ENCODE measurements around the gene ANGPTL8. TPM values are rescaled to one million over a fixed set of nuclear protein-coding genes. Genes with fewer than 3 reads are reported as not detected.

The ANGPTL8 gene
- total and polyA plus RNA-seq, 2 of the 4 experiments (the other 2 are of a cell fraction), result not detected

DNA sequence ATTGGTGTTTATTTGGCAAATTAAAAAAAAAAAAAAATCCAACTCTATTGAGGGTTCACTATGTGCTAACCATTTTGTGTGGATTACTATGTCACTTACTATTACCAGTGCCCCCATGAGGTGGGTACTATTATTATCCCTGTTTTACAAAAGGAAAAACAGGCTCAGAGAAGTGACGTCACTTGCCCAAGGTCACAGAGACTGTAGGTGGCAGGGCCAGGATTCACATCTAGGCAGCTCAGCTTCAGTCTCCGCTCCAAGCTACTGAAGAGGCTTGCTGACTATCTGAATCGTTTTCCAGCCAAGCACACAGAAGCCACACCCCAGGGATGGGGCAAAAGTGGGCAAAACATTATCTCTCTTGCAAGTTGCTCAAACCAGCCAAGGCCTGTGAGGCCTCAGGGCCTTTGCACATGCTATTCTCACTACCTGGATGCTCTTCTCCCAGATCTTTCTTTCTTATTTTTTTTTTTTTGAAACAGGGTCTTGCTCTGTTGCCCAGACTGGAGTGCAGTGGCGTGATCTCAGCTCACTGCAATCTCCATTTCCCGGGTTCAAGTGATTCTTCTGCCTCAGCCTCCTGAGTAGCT is 4.8 kb upstream of the ANGPTL8 start:
- Histone ChIP-seq H3K56ac (ENCODE audit: extremely low read depth, insufficient read depth, low read length) (no peak overlapping the region), H3K14ac (replicated peaks; ENCODE audit: low read depth, low read length) (no peak overlapping the region), H3K9me1 (ENCODE audit: insufficient read depth, low read length) (0 out of 2 replicates have a peak, but pooled peaks cover 5% of the 10 kb centered on the region), H3K79me1 (ENCODE audit: low read depth in 1 of 2, low read length in 2 of 2) (no peaks in the 10 kb centered on the region), H2BK120ac (ENCODE audit: low read depth, low read length) (no peak overlapping the region), H3K36me3 (ENCODE audit: control insufficient read depth, insufficient read depth, low read length) (peaks cover 33% of the 10 kb centered on the region), H2AK9ac (replicated peaks; ENCODE audit: low read depth, low read length, poor library complexity) (no peak overlapping the region), H2BK20ac (ENCODE audit: low read depth, low read length) (no peak overlapping the region), H3K9me3 (ENCODE audit: control insufficient read depth, insufficient read depth, low read length) (no peaks in the 10 kb centered on the region), H3K18ac (ENCODE audit: low read depth, low read length) (no peak overlapping the region), H3K4me3 (ENCODE audit: insufficient read depth, low read depth, low read length) (no peak overlapping the region), H3K4me1 (ENCODE audit: control insufficient read depth, insufficient read depth, low read length) (no peaks in the 10 kb centered on the region), H2AK5ac (ENCODE audit: low read depth, low read length) (no peak overlapping the region), H2AFZ (replicated peaks; ENCODE audit: low read length, poor library complexity) (no peak overlapping the region), H3K4ac (ENCODE audit: low read depth, low read length) (no peak overlapping the region), H2BK5ac (ENCODE audit: low read depth, low read length, poor library complexity, severe bottlenecking) (no peak overlapping the region), H3K27ac (ENCODE audit: insufficient read depth, low read length) (no peak overlapping the region), H4K5ac (ENCODE audit: low read depth, low read length) (no peak overlapping the region), H3K27me3 (ENCODE audit: control insufficient read depth, insufficient read depth, low read length) (no peaks in the 10 kb centered on the region), H3K23ac (ENCODE audit: low read depth, low read length) (no peak overlapping the region), H4K8ac (ENCODE audit: low read depth in 2 of 2, low read length in 2 of 2) (no peak overlapping the region), H3K9ac (ENCODE audit: low read depth, low read length) (no peak overlapping the region), H3K4me2 (ENCODE audit: low read depth, low read length) (no peak overlapping the region), H2BK15ac (ENCODE audit: low read depth, low read length) (no peak overlapping the region), H4K91ac (ENCODE audit: insufficient read depth, low read depth, low read length) (no peak overlapping the region), H4K20me1 (ENCODE audit: insufficient read depth, low read length) (no peaks in the 10 kb centered on the region)
- in situ Hi-C loops (cut with MboI; ENCODE audit: low sequenced_read_pairs), result no loop called here
- TF ChIP-seq POLR2A (IDR thresholded peaks at IDR 0.05; ENCODE audit: low read depth, low read length) (no peak), MAZ (IDR thresholded peaks at IDR 0.05; ENCODE audit: borderline replicate concordance, low read depth, low read length) (no peak), SMC3 (IDR thresholded peaks at IDR 0.05; ENCODE audit: low read depth, low read length) (no peak), FOS (IDR thresholded peaks at IDR 0.05; ENCODE audit: low read depth, low read length) (no peak), CEBPB (IDR thresholded peaks at IDR 0.05; ENCODE audit: low read depth, low read length) (no peak), MXI1 (IDR thresholded peaks at IDR 0.05; ENCODE audit: borderline replicate concordance, low read depth, low read length) (no peak), RFX5 (IDR thresholded peaks at IDR 0.05; ENCODE audit: low read depth, low read length) (no peak)
- TF ChIP-seq, protein P1, sequence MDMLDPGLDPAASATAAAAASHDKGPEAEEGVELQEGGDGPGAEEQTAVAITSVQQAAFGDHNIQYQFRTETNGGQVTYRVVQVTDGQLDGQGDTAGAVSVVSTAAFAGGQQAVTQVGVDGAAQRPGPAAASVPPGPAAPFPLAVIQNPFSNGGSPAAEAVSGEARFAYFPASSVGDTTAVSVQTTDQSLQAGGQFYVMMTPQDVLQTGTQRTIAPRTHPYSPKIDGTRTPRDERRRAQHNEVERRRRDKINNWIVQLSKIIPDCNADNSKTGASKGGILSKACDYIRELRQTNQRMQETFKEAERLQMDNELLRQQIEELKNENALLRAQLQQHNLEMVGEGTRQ (IDR thresholded peaks at IDR 0.05; ENCODE audit: low read depth, low read length), result no peak
- TF ChIP-seq, protein P2, sequence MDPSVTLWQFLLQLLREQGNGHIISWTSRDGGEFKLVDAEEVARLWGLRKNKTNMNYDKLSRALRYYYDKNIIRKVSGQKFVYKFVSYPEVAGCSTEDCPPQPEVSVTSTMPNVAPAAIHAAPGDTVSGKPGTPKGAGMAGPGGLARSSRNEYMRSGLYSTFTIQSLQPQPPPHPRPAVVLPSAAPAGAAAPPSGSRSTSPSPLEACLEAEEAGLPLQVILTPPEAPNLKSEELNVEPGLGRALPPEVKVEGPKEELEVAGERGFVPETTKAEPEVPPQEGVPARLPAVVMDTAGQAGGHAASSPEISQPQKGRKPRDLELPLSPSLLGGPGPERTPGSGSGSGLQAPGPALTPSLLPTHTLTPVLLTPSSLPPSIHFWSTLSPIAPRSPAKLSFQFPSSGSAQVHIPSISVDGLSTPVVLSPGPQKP (IDR thresholded peaks at IDR 0.05; ENCODE audit: borderline replicate concordance, low read depth, low read length), result no peak
- dilution Hi-C loops (cut with HindIII; ENCODE audit: low sequenced_read_pairs, unreplicated experiment), result no loop called here
- intact Hi-C loops (cut with micrococcal nuclease), result no loop called here
- DNase-seq (no peak), ATAC-seq (ENCODE audit: low read depth) (no peak)
- 92% methylated on average over 2 of the region's 5 CpGs; no CpG with 5 or more reads in 1 of the 2 experiments for WGBS, 2 experiments (ENCODE audit: extremely low coverage in 2 of 2, insufficient read length in 1 of 2)
- ChIA-PET CTCF (no interaction called here), POLR2A (ENCODE audit: unreplicated experiment) (no interaction called here)
- BruUV-seq (replicated peaks), result no TSS peak

Data from IMR-90 (cell line).